NCI-H446 (cell line): ENCODE results near the gene MRPS34.

Source experiments
- DNase-seq, 2 experiments: peaks; one replicate each; lab custom pipeline; 2025; lab: John Stamatoyannopoulos, UW

Gene MRPS34

DNA sequence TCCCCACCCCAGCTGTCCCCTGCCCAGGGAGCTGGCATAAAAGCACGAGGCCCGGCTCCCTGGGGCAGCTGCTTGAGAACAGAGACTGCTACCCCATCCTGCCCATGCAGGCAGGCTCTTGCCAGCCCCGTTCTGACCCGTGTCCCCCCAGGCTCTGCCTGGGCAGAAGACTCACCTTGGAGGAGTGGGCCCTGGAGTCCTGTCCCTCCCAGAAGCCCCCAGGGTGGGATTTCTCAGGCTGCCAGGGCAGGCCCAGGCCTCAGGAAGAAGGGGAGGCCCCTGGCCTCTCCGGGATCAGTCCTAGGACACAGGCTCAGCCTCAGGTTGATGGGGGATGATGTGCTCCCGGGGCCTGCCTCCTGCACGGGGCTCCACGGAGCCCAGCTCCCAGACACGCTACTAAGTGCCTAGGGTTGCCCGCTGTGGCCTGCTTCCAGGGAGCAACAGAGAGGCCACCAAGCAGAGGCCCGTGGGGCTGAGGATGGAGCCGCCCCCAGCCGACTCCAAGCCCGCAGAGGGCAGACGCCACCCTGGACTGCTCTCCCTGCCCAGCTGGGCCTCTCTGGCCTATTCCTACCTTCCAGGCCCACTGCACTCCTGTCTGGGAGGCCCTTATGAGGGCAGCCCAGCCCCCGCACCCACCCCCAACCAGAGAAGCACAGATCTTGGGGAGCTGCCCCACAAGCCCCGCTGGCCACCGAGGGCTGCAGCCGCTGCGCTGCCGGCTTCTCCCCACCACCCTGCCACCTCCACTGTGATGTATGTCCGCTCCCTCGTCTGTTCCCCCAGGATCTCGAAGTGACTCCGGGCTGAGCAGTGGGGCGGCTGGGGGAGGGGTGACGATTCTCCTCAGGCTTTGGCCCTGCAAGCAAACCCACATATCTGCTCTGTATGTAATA, 3.3 kb downstream of the MRPS34 start:
- no peak for DNase-seq

DNA sequence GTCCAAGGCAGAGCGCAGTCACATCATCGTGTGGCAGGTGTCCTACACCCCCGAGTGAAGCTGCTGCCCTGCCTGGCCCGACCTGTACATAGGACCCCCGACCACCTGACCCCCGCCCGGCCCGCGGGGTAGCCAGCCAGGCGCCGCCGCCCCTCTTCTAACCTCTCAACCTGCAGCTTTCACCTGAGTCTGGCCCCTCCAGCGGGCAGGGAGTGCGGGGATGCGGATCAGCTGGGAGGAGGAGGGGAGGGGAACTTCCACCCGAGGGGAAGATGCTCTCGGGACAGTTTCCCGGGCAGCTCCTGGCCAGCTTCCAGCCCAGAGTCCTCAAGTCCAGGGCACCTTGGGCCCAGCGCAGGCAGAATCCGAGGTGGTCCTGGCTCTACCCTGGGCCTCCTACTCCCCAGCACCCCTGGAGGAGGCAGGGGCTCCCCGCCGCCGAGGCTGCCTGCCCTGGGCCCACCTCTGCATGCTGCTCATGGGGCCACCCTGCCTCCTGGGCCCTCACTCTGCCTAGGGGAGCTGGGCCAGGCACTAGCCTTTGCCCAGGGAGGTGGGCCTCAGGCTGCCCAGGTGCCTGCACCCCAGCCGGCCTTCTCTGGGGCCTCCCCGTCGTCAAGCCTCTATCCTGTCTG, 4.0 kb downstream of the MRPS34 start:
- no peak for DNase-seq

DNA sequence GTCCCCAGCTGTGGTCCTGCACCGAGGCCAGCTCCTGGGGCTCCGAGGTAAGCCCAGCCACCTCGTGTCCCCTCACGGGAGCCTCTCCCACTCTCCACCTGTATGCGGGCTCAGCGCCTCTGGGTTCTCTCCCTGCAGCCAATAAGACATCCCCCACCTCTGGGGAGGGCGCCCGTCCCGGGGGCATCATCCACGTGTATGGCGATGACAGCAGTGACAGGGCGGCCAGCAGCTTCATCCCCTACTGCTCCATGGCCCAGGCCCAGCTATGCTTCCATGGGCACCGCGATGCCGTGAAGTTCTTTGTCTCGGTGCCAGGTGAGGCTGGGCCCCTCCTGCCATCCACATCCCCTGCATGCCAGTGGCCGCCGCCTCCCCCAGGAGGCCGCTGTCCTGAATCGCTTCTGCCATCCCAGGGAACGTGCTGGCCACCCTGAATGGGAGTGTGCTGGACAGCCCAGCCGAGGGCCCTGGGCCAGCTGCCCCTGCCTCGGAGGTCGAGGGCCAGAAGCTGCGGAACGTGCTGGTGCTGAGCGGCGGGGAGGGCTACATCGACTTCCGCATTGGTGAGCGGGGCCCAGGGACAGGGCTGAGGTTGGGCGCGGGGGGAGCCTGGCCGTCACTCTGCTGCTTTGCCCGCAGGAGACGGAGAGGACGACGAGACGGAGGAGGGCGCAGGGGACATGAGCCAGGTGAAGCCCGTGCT, 4.7 kb downstream of the MRPS34 start:
- no peak for DNase-seq

DNA sequence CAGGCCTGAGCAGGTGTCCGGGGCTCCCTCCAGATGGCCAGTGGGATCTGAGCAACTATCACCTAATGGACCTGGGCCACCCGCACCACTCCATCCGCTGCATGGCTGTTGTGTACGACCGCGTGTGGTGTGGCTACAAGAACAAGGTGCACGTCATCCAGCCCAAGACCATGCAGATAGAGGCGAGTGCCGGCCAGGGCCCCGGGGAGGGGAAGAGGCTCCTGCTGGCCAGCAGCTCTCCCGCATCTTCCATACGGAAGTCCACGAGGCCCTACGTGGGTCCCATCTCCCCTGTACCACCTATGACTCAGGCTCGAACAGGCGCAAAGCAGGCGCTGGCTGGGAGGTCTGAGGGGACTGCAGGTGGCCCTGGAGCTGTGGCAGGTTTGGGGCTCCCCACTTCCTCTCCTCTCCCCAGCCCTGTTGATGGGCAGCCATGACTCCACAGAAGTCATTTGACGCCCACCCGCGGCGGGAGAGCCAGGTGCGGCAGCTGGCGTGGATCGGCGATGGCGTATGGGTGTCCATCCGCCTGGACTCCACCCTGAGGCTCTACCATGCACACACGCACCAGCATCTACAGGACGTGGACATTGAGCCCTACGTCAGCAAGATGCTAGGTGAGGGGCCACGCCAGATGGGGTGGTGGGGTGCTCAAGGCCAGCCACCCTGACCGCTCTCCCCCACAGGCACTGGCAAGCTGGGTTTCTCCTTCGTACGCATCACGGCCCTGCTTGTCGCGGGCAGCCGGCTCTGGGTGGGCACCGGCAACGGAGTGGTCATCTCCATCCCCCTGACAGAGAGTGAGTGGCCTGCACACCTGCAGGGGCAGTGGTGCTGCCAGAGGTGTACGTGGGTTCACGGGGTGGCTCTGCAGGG, 5.6 kb downstream of the MRPS34 start:
- no peak for DNase-seq

DNA sequence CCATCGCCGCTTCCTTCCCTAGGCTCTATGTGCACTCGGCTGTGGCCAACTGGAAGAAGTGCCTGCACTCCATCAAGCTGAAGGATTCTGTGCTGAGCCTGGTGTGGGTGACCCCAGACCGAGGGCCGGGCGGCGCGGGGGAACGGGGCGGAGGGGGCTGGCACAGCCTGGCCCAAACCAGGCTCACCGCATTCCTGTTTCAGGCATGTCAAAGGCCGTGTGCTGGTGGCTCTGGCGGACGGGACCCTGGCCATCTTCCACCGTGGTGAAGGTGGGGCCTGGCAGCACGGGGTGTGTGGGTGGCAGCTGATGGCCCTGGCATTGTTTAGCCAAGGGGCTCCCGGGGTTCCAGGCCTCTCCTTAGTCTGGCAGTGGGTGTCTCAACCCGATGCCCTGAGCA, 6.2 kb downstream of the MRPS34 start:
- DNase-seq: no peak

DNA sequence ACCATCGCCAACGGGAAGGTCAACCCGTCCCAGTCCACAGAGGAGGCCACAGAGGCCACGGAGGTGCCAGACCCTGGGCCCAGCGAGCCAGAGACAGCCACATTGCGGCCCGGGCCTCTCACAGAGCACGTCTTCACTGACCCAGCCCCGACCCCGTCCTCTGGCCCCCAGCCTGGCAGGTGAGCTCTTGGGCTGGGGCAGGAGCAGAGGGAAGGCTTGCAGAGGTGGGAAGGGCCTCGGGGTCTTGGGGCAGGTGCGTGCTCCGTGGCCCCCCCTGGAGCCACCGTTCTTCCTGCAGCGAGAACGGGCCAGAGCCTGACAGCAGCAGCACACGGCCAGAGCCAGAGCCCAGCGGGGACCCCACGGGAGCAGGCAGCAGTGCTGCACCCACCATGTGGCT, 6.7 kb downstream of the MRPS34 start:
- DNase-seq: no peak

DNA sequence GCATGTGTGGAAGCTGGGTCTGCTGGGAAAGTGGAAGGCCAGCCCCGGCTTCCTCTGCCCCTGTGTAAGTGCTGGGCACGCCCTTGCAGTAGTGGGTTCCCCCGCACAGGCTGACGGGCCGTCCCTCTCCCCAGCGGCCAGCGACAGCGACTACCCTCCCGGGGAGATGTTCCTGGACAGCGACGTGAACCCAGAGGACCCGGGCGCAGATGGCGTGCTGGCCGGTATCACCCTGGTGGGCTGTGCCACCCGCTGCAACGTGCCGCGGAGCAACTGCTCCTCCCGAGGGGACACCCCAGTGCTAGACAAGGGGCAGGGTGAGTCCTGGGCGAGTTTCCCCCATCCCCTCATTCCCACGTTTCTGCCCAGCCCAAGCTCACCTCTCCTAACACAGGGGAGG, 7.1 kb downstream of the MRPS34 start:
- no peak for DNase-seq

DNA sequence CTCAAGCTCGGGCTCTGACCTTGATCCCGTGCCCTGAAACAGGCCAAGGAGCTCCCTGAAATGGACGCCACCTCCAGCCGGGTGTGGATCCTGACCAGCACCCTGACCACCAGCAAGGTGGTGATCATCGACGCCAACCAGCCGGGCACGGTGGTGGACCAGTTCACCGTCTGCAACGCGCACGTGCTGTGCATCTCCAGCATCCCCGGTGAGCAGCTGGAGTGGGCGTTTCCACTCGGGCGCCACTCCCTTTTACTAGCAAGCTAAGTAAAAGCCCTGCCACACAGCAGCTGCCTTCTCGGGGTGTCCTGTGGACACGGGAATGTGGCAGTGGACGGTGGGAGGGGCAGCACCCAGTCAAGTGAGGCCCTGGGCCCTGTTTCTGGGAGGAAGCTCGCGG, 8.0 kb downstream of the MRPS34 start:
- DNase-seq: no peak

DNA sequence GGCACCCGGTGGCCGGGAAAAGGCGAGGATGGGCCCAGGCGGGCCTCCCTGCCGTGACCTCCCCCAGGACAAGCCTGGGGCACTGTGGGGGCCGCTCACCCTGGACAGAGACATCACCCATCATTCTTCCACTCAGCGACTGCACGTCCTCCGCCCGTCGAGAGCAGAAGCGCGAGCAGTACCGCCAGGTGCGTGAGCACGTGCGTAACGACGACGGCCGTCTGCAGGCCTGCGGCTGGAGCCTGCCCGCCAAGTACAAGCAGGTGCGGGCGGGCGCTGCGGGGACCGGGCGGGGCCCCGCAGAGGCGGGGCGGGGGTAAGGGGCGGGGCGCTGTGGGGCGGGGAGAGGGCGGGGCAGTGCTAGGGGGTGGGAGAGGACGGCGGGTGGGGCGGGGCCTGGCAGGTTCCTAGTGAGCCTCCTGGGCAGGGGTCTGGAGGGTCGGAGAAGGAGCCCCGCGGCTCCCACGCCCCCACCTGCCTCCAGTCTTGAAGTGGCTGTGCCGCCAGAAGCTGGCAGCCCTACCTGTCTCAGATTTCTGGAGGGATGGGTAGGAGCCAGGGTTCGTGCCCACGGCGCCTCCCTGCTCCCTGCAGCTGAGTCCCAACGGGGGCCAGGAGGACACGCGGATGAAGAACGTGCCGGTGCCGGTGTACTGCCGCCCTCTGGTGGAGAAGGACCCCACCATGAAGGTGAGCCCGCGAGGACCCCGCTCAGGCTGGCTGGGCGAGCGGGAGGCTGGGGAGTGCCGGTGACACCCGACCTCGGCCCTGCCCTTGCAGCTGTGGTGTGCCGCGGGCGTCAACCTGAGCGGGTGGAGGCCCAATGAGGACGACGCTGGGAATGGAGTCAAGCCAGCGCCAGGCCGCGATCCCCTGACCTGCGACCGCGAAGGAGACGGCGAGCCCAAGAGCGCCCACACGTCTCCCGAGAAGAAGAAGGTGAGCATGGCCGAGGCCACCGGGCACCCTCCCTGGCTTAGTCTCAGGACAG, 9.1 kb downstream of the MRPS34 start:
- no peak for DNase-seq

DNA sequence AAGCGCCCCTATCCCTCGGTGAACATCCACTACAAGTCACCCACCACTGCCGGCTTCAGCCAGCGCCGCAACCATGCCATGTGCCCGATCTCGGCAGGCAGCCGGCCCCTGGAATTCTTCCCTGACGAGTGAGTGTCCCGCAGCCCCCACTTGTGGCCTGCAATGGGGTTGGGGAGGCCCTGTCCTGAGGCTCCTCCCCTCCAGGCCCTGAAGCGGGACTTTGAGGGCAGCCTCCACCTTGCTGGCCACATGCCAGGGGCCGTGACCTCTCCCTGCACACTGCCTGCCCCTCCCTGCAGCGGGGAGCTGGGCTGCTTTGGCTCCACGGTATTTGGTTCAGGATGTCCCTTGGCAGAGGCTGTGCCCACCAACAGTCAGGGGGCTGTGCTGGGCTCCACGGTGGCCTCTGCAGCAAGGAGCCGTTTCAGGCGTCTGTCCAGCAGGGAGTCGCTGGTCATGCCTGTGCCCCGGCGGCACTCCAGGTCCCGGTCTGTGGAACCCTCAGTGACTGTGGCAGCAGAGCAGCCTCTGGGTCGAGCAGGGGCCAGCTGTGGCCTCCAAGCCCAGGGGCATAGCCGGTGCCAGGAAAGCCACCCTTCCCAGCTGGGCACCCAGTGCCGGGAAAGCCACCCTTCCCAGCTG, 9.9 kb downstream of the MRPS34 start:
- DNase-seq: no peak

DNA sequence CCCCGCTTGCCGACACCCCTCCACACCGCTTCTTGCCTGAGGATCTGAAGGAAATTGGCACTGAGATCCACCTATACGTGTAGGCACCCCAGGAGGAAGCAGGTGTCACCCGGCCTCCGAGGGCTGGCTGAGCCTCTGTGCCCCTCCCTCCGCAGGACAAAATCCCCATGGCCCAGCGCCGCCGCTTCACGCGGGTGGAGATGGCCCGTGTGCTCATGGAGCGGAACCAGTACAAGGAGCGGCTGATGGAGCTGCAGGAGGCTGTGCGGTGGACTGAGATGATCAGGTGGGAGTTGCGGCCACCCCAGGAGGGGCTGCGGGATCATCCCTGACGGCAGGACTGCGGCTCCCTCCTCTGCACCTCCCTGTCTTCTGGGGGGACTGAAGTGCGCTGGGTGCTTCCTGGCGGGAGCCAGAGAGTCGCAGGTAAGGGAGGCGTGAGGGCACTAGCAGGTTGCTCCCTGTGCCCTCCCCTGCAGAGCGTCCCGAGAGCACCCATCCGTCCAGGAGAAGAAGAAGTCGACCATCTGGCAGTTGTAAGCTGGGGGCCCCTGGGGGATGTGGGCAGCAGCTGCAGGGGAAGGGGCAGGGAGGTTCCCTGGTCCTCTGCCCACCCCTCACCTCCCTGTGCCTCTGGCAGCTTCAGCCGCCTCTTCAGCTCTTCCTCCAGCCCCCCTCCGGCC, 10.6 kb downstream of the MRPS34 start:
- DNase-seq: no peak

DNA sequence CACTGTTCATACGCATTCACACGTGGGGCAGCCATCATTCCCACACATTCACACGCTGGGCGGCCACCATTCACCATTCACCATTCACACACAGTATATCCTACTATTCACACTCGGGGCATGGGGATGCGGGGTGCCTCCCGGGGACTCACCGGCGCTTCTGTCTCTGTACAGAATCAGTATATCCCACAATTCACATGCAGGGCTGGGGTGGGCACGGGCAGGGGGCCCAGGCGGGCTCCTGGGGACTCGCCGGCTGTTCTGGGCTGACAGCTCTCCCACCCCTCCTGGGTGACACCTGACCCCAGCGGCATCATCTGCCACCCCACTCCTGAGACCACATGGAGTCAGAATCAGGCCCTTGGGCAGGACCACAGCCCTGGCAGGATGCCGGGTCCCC, 11.2 kb downstream of the MRPS34 start:
- no peak for DNase-seq

DNA sequence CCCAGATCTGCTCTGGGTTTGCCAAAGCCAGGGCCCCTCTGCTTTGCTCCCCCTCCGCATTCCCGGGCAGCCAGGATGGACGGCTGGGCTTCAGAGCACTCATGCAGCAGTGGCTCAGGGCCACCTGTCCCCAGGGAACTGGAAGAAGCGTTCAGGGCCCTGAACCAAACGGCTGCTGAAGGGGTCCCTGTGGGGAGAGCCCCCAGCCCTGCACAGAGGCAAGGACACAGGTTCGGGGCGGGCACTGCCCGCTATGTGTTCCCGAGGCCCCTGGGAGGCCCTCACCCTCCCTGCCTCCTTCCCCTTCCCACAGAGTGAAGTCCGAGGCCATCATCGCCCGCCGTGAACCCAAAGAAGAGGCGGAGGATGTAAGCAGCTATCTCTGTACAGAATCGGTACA, 12.0 kb downstream of the MRPS34 start:
- DNase-seq: no peak

DNA sequence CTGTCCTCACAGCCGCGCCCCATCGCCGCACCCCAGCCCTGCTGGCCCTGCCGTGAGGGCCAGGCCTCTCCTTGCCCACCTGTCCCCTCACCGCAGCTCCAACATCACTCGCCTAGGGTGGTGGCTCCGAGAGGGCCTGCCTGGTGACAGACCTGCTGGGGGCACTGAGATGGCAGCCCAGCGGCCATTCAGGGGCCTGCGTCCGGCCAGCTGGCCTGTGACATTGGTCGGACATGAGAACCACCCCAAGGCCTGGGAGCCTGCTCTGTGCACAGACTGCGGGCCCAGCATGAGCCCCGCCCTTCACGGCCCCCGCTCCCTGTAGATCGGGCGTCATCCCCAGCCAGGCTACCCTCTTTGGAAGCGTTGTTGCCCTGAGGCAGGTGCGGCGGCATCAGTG, 13.4 kb downstream of the MRPS34 start:
- DNase-seq: no peak

DNA sequence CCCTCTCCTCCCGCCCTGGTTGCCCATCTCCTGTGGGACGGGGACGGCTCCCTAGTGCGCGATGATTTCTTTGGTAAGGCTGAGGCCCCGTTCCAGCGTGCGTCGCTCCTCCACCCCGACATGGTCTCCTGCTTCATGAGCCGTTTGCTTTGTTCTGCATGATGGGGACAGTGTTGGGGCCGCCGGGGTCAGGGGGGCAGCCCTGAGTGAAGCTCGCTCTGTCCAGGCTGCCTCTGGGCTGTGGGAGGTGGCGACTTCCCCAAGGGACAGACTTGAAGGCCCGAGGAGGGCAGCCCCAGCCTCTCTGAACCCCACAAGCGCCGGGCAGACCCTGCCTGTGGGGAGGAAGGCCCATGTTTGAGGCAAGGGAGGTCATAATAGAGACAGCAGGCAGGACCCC, 14.0 kb downstream of the MRPS34 start:
- DNase-seq: no peak

DNA sequence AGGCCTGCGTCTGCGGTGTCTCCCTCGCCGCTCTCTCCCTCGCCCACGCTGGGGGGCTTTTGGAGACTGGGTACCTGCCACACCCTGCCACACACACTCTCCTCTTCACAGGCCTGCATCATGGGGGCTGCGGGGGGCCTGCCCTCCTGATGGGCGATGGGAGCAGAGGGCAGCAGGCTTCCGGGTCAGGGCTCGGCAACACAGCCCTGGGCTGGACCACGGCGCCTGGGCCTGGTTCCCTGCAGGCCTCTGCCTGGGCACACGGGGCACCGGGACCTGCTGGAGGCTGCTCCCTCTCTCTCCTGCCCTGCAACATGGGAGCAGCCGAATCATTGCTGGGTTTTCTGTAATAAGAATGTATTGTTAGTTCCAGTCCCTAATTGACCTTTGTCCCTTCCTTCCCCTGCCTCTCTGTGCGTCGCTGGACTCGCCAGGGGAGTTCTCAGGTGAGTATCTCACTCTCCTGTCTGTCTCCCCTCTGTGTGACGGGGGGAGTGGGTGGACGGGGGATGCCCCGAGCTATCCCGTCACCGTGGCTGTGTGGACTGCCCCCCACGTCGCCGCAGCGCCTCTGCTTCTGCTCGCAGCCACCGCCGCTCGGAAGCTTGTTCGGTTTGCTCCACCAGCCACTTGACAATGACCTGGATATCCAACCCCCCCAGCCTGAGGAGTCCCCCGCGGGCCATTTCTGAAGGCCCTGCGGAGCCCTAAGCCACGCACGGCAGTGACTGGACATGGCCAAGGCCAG, 15.0 kb downstream of the MRPS34 start:
- no peak for DNase-seq

DNA sequence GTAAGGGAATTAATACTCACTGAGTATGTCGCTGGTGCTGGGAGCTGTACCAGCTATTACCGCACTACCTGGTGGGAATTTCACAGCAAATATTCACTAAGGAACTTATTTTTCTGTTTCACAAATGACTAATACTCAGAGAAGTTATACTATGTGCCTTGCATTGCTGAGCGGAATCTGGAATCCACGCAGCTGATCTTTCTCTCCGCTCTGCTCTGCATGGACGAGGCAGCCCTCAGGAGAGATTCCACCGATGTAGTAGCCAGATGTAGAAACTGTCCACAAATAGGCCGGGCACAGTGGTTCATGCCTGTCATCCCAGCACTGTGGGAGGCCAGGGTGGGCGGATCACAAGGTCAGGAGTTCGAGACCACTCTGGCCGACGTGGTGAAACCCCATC, 18.7 kb downstream of the MRPS34 start:
- DNase-seq: no peak

DNA sequence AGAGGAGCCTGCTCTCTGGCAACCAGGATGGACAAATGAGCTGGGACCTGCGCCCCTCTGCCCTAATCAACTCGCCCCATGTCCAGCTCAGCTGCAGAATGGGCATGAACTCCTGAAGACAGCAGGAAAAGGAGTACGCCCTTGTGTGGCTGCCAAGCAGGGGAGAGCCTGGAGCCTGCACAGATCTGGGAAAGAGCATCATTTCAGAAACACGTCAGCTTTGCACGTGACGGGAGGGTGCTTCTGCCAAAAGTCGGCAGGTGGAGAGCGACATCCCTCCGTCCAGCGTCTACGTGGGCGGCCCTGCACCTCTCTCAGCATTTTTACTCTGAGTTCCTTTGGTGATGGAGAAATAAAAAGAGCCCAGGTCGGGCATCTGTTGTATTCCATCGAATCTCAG, 20.1 kb downstream of the MRPS34 start:
- DNase-seq: no peak

DNA sequence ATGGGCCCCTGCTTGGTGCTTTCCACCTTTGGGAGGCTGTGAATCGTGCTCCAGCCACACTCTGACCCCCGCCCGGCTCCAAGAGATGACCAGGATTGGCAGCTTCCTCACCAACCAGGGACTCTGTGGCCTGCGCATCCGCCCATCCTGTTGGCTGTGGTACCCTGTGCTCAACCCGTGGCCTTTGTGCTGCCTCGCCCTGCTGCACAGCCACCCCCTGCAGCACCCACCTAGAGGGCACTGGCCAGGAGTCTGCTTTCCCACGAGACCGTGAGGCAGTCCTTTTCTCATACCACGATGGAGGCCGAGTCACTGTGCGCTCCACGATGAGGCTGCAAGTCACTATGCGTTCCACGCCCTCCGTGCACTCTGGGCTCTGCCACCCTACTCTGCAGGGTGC, 21.0 kb downstream of the MRPS34 start:
- no peak for DNase-seq
